ENCODE measurements around the gene IER2. TPM values are rescaled to one million over a fixed set of nuclear protein-coding genes. Genes with fewer than 3 reads are reported as not detected.

IER2 gene
- total and polyA plus RNA-seq, 9 of the 15 experiments (the other 6 are each of a cell fraction or from before 2014, with no cell fraction given), result 4.5 to 205 (median 23.7) TPM

DNA sequence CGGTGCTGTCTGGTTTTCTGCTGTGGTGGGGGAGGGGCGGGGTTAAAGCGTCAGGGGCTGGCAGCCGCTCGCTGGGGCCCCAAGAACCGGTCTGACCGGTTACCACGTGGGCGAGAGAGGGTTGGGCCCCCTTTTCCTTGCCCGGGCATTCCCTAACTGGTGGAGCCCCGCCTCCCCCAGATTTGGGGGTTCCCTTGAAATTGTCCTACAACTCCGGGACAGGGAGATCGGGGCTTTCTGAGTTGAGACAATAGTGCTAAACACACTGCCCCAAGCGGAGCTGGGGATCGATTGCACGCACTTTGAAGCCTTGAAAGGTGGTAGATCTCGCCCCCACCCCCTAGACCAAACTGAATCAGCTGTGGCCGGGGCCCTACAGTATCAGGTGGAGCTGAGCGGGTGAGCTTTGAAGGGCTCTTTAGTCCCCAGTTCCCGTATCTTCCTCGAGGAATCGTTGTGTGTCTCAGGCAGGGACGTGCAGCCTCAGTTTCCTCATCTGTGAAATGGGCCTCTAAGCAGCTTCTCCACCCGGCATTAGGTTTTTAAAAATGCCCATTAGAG, 4.8 kb downstream of the IER2 start (continued):
- TF ChIP-seq ARID1B (IDR thresholded peaks at IDR 0.05) (no peak), ESRRB (CRISPR knock-in tag; IDR thresholded peaks at IDR 0.05; ENCODE audit: borderline replicate concordance) (0 out of 2 replicates have a peak, but pooled peaks have one; percentile 5), ZNF239 (CRISPR knock-in tag; IDR thresholded peaks at IDR 0.05) (no peak), KLF10 (CRISPR knock-in tag; IDR thresholded peaks at IDR 0.05) (no peak; the same call in 1 of the 2 replicates), CCAR2 (IDR thresholded peaks at IDR 0.05; ENCODE audit: low read depth, low read length) (no peak), ILF3 (IDR thresholded peaks at IDR 0.05; ENCODE audit: borderline replicate concordance) (no peak), NR2F6 (CRISPR knock-in tag; IDR thresholded peaks at IDR 0.05) (no peak), PCBP2 (IDR thresholded peaks at IDR 0.05; ENCODE audit: low read depth, low read length, poor library complexity, severe bottlenecking) (no peak), TAF7 (tag; IDR thresholded peaks at IDR 0.05) (no peak), ZNF445 (CRISPR knock-in tag; IDR thresholded peaks at IDR 0.05; ENCODE audit: low read depth) (no peak), ZC3H8 (IDR thresholded peaks at IDR 0.05) (no peak), ZNF583 (CRISPR knock-in tag; IDR thresholded peaks at IDR 0.05) (no peak)
- TF ChIP-seq, protein P1, sequence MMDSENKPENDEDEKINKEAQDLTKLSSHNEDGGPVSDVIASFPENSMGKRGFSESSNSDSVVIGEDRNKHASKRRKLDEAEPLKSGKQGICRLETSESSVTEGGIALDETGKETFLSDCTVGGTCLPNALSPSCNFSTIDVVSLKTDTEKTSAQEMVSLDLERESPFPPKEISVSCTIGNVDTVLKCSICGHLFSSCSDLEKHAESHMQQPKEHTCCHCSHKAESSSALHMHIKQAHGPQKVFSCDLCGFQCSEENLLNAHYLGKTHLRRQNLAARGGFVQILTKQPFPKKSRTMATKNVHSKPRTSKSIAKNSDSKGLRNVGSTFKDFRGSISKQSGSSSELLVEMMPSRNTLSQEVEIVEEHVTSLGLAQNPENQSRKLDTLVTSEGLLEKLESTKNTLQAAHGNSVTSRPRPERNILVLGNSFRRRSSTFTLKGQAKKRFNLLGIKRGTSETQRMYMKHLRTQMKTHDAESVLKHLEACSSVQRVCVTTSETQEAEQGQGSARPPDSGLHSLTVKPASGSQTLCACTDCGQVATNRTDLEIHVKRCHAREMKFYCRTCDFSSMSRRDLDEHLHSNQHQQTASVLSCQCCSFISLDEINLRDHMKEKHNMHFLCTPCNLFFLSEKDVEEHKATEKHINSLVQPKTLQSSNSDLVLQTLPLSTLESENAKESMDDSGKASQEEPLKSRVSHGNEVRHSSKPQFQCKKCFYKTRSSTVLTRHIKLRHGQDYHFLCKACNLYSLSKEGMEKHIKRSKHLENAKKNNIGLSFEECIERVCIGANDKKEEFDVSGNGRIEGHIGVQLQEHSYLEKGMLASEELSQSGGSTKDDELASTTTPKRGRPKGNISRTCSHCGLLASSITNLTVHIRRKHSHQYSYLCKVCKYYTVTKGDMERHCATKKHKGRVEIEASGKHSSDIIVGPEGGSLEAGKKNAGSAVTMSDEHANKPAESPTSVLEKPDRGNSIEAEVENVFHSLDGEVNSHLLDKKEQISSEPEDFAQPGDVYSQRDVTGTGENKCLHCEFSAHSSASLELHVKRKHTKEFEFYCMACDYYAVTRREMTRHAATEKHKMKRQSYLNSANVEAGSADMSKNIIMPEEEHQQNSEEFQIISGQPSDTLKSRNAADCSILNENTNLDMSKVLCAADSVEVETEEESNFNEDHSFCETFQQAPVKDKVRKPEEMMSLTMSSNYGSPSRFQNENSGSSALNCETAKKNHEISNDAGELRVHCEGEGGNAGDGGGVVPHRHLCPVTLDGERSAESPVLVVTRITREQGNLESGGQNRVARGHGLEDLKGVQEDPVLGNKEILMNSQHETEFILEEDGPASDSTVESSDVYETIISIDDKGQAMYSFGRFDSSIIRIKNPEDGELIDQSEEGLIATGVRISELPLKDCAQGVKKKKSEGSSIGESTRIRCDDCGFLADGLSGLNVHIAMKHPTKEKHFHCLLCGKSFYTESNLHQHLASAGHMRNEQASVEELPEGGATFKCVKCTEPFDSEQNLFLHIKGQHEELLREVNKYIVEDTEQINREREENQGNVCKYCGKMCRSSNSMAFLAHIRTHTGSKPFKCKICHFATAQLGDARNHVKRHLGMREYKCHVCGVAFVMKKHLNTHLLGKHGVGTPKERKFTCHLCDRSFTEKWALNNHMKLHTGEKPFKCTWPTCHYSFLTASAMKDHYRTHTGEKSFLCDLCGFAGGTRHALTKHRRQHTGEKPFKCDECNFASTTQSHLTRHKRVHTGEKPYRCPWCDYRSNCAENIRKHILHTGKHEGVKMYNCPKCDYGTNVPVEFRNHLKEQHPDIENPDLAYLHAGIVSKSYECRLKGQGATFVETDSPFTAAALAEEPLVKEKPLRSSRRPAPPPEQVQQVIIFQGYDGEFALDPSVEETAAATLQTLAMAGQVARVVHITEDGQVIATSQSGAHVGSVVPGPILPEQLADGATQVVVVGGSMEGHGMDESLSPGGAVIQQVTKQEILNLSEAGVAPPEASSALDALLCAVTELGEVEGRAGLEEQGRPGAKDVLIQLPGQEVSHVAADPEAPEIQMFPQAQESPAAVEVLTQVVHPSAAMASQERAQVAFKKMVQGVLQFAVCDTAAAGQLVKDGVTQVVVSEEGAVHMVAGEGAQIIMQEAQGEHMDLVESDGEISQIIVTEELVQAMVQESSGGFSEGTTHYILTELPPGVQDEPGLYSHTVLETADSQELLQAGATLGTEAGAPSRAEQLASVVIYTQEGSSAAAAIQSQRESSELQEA (IDR thresholded peaks at IDR 0.05; ENCODE audit: low read depth), result no peak
- TF ChIP-seq, protein P2, sequence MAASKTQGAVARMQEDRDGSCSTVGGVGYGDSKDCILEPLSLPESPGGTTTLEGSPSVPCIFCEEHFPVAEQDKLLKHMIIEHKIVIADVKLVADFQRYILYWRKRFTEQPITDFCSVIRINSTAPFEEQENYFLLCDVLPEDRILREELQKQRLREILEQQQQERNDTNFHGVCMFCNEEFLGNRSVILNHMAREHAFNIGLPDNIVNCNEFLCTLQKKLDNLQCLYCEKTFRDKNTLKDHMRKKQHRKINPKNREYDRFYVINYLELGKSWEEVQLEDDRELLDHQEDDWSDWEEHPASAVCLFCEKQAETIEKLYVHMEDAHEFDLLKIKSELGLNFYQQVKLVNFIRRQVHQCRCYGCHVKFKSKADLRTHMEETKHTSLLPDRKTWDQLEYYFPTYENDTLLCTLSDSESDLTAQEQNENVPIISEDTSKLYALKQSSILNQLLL (CRISPR knock-in tag; IDR thresholded peaks at IDR 0.05; ENCODE audit: borderline replicate concordance), result no peak
- TF ChIP-seq, protein P3, sequence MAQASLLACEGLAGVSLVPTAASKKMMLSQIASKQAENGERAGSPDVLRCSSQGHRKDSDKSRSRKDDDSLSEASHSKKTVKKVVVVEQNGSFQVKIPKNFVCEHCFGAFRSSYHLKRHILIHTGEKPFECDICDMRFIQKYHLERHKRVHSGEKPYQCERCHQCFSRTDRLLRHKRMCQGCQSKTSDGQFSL (CRISPR knock-in tag; IDR thresholded peaks at IDR 0.05), result no peak
- TF ChIP-seq, protein P3 (tag; IDR thresholded peaks at IDR 0.05), result no peak
- TF ChIP-seq, protein P4, sequence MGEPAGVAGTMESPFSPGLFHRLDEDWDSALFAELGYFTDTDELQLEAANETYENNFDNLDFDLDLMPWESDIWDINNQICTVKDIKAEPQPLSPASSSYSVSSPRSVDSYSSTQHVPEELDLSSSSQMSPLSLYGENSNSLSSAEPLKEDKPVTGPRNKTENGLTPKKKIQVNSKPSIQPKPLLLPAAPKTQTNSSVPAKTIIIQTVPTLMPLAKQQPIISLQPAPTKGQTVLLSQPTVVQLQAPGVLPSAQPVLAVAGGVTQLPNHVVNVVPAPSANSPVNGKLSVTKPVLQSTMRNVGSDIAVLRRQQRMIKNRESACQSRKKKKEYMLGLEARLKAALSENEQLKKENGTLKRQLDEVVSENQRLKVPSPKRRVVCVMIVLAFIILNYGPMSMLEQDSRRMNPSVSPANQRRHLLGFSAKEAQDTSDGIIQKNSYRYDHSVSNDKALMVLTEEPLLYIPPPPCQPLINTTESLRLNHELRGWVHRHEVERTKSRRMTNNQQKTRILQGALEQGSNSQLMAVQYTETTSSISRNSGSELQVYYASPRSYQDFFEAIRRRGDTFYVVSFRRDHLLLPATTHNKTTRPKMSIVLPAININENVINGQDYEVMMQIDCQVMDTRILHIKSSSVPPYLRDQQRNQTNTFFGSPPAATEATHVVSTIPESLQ (CRISPR knock-in tag; IDR thresholded peaks at IDR 0.05), result no peak
